NB4 (cell line): ENCODE measurements around the gene MTRR.
A peak's percentile ranks its signal among the peaks of the same experiment; 100 is the strongest.

Experiments
- DNase-seq: peaks from one replicate; pipeline ENCODE4 v3.0.0; 2010; ENCODE audit warnings: low read depth
- H3K4me3 ChIP-seq: one replicate; pipeline ENCODE4 v1.5.1; 2011; ENCODE audit warnings: mild to moderate bottlenecking, low read depth, low read length, moderate library complexity
- MYC ChIP-seq: IDR thresholded peaks from 2 replicates; pipeline ENCODE4 v1.6.1; 2011; ENCODE audit warnings: low read depth, low read length
- POLR2A ChIP-seq: IDR thresholded peaks from 2 replicates; pipeline ENCODE4 v1.6.1; 2011; ENCODE audit warnings: mild to moderate bottlenecking; ENCODE audit not compliant: insufficient read length; ENCODE audit errors: extremely low read depth
- TF ChIP-seq, protein P1 (sequence below): IDR thresholded peaks from 2 replicates; pipeline ENCODE4 v1.6.1; 2011; ENCODE audit warnings: low read depth, low read length
- TF ChIP-seq, protein P2 (sequence below): IDR thresholded peaks from one replicate; pipeline ENCODE4 v1.5.1; 2012; ENCODE audit warnings: low read depth, low read length

The MTRR gene

DNA sequence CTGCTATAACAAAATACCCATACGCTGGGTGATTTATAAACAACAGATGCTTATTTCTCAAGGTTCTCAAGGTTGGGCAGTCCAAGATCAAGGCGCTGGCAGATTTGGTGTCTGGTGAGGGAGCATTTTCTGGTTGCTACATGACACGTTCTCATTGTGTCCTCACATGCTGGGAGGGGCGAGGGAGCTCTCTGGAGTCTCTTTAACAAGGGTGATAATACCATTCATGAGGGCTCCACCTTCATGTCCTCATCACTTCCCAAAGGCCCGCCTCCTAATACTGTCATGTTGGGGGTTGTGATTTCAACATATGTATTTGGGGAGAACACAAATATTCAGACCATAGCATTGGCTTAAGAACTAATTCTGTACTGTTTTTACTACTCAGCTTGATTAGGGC, 22.6 kb upstream of the MTRR start:
- H3K4me3 ChIP-seq, result no peak overlapping the region
- DNase-seq, result peak; percentile 15
- TF ChIP-seq, protein P1, sequence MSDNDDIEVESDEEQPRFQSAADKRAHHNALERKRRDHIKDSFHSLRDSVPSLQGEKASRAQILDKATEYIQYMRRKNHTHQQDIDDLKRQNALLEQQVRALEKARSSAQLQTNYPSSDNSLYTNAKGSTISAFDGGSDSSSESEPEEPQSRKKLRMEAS, result no peak
- TF ChIP-seq POLR2A (no peak), MYC (no peak)
- TF ChIP-seq, protein P2, sequence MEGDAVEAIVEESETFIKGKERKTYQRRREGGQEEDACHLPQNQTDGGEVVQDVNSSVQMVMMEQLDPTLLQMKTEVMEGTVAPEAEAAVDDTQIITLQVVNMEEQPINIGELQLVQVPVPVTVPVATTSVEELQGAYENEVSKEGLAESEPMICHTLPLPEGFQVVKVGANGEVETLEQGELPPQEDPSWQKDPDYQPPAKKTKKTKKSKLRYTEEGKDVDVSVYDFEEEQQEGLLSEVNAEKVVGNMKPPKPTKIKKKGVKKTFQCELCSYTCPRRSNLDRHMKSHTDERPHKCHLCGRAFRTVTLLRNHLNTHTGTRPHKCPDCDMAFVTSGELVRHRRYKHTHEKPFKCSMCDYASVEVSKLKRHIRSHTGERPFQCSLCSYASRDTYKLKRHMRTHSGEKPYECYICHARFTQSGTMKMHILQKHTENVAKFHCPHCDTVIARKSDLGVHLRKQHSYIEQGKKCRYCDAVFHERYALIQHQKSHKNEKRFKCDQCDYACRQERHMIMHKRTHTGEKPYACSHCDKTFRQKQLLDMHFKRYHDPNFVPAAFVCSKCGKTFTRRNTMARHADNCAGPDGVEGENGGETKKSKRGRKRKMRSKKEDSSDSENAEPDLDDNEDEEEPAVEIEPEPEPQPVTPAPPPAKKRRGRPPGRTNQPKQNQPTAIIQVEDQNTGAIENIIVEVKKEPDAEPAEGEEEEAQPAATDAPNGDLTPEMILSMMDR, result no peak

DNA sequence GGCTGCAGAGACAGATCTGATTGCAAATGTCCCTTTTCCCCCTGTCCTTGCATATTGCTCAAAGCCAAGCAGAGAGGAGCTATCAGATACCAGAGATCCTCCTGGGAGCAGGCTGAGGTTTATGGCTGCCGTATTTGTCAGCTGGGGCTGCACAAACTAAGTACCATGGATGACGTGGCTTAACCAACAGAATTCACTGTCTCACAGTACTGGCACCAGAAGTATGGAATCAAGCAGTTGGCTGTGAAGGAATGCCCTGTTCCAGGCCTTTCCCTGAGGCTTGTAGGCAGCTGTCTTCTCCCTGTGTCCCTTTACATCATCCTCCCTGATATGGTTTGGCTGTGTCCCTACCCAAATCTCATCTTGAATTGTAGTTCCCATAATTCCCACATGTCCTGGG, 20.7 kb upstream of the MTRR start:
- H3K4me3 ChIP-seq, result no peak overlapping the region
- DNase-seq, result no peak
- TF ChIP-seq, protein P1, result no peak
- TF ChIP-seq POLR2A, result no peak

DNA sequence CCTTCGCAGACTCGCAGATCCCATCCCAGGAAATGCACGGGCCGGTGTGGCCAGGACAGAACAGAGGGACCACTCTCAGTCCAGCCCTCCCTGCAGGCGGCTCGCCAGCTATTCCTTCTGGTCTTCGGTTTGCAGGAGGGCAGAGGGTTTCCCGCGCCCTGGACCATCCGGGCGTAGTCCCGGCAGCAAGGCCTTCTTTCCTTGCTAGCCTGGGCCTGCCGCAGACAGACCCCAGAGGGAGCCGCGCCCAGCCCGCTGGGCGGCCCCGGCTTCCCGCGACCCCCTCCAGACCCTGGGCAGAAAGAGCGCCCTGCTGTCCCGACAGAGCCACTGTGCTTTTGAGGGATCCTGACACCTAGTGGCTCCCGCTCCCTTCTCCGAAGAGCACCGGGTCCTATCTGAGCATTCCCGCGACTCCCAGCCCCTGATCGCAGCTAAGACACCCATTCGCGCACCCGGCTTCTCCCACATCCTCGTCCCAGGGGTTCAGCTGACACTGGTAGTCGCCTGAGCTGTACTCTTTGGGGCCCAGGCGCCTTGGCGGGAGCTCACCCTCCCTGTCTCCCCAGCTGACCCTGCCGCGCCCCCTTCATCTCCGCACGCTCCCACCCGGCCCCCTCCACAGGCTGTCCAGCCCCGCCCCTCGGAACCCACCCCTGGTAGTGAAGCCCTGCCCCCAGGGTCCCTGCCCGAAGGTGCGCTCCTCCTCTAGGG, 19.1 kb upstream of the MTRR start:
- TF ChIP-seq MYC, result no peak
- TF ChIP-seq, protein P1, result no peak
- TF ChIP-seq POLR2A, result no peak
- TF ChIP-seq, protein P2, result no peak
- H3K4me3 ChIP-seq, result no peak overlapping the region
- no peak for DNase-seq

DNA sequence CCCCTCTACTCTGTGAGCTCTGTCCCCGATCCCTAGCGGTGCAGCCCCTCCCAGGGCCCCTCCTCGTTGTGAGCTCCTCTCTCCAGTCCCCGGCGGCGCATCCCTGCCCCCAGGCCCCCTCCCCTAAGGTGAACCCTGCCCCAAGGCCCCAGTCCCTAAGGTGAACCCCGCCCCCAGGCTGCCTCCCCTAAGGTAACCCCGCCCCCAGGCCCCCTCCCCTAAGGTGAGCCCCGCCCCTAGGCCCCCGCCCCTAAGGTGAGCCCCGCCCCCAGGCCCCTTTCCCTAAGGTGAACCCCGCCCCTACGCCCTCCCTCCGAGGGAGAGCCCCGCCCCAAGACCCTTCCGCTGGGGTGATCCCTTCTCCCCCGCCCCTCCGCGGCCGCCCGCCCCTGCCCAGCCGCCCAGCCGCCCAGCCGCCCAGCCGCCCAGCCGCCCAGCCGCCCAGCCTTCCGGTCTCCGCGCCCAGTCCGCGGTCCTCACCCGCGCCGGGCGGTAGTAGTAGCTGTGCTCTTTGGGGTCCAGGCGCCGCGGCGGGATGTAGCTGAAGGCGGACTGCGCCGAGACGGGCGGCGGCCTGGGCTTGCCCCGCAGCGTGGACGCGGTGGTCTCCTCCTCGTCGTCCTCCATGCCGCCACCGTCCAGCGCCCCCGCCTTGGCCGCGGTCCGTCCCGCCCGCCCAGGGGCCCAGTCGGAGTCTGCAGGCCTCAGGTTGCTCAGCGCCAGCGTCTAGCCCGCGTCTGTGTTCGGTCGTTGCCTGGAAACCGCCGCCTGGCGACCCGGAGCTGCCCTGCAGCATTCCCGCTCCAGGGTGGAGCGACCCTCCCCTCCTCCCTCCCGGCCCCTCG, 18.3 kb upstream of the MTRR start, which contains the start of gene CFAP90:
TSS of gene CFAP90 (minus strand) at position 739 of the 845 bp plus-strand sequence. CDS start at position 627, 112 bp downstream.
- DNase-seq, result no peak
- no peak within 1 kb of the TSS for H3K4me3 ChIP-seq
- TF ChIP-seq, protein P2, result no peak
- TF ChIP-seq MYC (no peak), POLR2A (no peak)
- TF ChIP-seq, protein P1, result no peak

DNA sequence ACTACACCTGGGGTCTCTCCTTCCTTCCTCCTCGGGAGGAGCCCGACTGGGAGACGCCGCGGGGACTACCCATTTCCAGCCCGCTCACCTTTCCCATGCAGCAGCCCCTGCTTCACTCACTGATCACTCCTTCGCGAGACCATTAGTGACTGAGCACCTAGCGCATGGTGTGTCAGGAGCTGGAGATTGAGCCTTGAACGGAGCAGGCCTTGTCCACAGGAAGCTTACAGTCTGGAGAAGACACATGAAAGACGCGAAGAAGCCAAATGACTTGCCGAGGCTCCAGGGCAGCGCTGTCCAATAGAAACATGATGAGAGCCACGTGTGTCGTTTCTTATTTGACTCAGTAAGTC, 17.7 kb upstream of the MTRR start:
- TF ChIP-seq POLR2A (no peak), MYC (no peak)
- TF ChIP-seq, protein P1, result no peak
- TF ChIP-seq, protein P2, result no peak
- no peak overlapping the region for H3K4me3 ChIP-seq

DNA sequence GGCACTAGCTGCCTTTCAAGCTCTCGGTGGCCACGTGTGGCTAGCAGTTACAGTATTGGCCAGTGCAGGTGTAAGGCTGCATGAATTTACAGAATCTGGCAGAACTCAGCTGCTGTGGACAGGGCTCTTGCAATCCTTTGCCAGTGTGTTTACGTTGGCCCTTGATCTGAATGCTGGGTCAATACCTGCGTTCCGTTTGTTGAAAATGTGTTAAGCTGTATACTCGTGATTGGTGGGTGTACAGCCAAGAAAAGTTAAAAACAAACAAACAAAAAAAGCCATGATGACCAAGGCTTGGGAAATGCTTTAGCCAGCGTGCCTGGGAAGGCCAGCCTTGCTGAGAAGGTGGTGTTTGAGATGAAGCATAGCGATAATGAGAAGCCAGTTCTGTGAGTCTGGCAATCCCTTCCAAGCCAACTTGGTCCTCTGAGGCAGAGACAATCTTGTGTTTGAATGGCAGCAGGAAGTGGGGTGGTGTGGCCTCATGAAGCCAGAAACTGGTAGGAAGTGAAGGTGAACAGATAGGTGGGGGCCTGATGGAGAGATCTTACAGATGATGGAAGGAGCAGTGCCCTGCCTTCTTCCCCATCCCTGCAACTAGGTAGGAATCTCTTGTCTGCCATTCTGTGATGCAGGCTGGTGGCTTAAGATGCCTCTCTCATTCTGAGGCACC, 17.2 kb upstream of the MTRR start:
- TF ChIP-seq, protein P1, result no peak
- no peak for TF ChIP-seq MYC
- TF ChIP-seq, protein P2, result no peak

More for the DNA sequence above, 17.7 kb upstream of the MTRR start:
- DNase-seq, result no peak

More for the DNA sequence above, 17.2 kb upstream of the MTRR start:
- H3K4me3 ChIP-seq, result no peak overlapping the region
- no peak for DNase-seq
